HG03342 (cell line): Measurements from ENCODE around the gene PIK3R5.
"Not testable (repeated sequence)": the region's sequence is repeated elsewhere in the genome, so short reads cannot be mapped to it uniquely, and the experiment has no call there.

Source experiments
- ATAC-seq: cut with Tn5 transposase; IDR thresholded peaks from one replicate; pipeline ENCODE4 v1.9.1; 2021; ENCODE audit warnings: mild to moderate bottlenecking, moderate library complexity; ENCODE audit not compliant: unreplicated experiment

PIK3R5 gene

DNA sequence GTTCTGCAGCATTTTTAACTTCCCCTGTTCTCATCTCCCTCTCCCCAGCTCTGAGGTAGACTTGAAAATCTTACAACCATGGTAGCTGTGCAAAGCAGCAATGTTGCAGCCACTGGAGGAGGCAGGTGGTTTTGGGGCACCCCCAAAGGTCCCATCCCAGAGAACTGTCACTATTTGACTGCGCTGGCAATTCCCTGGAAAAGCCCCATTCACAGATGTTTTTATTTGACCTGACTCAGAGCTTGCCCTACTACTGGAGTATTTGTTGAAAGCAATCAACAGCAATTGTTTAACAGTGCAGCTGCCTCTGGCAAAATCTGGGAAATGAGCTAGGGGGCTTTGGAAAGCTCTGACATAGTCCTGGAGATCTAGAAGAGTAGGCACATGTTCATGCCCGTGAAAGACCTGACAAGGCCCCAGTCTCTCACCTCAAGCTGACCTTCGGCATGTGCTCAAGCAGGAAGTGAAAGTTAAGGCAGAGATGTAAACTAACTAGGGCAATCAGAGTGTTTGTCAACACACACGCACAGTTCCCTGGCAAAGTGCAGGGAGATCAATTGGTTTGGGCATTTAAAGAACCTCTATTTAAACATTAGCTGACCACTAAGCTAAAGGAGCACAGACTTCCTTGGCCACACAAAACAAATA lies 19.7 kb upstream of the PIK3R5 start:
- ATAC-seq: peak; percentile 49

- not testable (repeated sequence) for ATAC-seq
These were observed 18.7 kb upstream of the PIK3R5 start for GRCh38 chr17:8984225-8984624.

GRCh38 chr17:8981443-8981842 lies 15.9 kb upstream of the PIK3R5 start:
- ATAC-seq: no peak

DNA sequence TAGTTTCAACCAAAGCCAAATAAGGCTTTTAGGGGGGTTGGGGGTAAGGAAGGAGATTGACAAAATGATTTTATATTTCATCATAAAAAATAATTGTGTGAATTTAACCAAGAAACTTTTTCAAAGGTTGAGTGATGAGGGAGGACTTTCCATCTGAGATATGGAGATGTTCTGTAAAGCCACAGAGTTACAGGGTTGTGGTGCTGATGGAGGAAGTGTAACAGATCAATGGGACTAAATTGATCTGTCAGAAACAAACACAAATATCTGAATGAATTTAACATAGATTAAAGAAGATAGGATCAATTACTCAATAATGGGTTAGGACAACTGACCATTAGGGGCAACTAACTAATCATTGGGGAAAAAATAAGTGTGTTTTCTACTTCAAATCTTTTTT lies 14.2 kb upstream of the PIK3R5 start:
- ATAC-seq: no peak

GRCh38 chr17:8976638-8977037 lies 11.1 kb upstream of the PIK3R5 start:
- no peak for ATAC-seq

GRCh38 chr17:8975091-8975725 lies 9.7 kb upstream of the PIK3R5 start:
- ATAC-seq: no peak

- ATAC-seq: no peak
These were observed 4.4 kb upstream of the PIK3R5 start for GRCh38 chr17:8969901-8970300.

DNA sequence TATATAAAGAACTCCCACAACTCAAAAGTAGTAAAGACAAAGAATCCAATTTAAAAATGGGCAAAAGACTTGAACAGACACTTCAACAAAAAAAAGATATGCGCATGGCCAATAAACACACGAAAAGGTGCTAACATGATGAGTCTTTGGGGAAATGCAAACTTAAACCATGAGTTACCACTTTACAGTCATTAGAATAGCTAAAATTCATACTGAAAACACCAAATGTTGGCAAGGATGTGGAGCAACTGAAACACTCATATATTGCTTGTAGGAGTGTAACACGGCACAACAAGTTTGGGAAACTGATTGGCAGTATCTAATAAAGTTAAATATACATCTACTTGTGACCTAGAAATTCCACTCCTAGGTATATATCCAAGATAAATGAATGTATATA lies 3.0 kb upstream of the PIK3R5 start:
- ATAC-seq: no peak

GRCh38 chr17:8967861-8968260 lies 2.4 kb upstream of the PIK3R5 start:
- no peak for ATAC-seq

DNA sequence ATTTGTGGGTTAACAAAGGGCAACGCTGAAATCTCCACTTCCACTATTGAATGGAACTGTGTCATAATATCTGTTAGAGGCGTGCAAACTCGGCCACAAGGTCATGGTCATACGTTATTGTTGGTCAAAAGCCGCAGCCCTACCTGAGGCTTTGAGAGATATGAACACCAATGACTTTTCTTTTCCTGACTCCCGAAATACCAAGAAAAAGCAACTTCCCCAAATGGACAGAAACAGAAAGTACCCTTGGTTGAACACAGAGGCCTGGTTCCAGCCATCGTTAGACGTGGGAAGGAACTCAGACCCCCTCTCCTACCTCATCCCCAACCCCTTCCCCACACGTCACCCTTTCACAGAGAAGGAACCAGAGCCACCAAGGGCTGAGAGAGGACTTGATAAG lies 1.4 kb upstream of the PIK3R5 start:
- no peak for ATAC-seq

DNA sequence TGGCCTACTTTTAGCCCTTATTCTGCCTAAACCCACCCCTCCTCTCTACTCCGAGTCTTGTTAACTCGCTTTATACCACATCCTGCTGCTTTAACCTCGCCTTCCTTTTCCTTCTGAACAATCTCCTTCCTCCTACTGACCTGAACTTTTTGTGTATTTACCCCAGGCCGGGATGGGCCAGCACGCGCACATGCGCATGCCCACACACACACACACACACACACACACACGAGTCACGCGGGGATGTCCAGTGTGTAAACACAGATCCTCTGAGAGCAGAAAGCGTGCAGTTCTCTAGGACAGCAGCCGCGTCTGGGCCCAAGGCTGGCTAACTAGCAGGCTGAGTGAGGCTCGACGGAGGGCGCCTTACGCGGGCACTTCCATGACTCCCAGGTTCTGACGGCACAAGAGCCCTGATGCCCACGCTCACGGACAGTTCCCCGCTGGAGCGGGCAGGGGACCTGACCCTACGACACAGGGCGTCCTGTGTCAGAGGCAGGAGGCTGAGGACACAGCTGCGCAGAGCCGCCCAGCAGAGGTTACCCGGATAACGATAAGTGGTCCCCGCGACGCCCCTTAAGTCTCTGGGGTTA lies 610 bp downstream of the PIK3R5 start:
- ATAC-seq: no peak

GRCh38 chr17:8963647-8964258 lies 1.8 kb downstream of the PIK3R5 start:
- no peak for ATAC-seq

DNA sequence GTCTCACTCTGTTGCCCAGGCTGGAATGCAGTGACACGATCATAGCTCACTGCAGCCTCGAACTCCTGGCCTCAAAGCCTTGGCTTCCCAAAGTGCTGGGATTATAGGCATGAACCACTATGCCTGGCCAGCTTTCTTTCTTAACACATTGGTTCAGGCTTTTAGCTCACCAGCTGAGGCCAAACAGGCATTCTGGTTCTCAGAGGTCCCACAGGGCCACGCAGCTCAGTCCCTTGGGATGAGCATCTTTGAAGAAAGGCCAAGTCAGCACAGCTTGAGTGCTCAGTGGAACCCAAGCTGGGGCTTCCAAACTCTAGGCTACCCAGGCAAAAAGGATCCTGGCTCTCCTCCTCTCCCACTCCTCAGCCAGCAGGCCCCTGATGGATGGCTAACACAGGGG lies 2.5 kb downstream of the PIK3R5 start:
- ATAC-seq: no peak

- ATAC-seq: no peak
These were observed 3.7 kb downstream of the PIK3R5 start for GRCh38 chr17:8961829-8962228.

- no peak for ATAC-seq
These were observed 5.0 kb downstream of the PIK3R5 start for GRCh38 chr17:8960325-8961140.

- no peak for ATAC-seq
These were observed 6.1 kb downstream of the PIK3R5 start for GRCh38 chr17:8959312-8959918.

- no peak for ATAC-seq
These were observed 7.8 kb downstream of the PIK3R5 start for GRCh38 chr17:8957721-8958120.

GRCh38 chr17:8956465-8956902 lies 9.0 kb downstream of the PIK3R5 start:
- ATAC-seq: no peak

DNA sequence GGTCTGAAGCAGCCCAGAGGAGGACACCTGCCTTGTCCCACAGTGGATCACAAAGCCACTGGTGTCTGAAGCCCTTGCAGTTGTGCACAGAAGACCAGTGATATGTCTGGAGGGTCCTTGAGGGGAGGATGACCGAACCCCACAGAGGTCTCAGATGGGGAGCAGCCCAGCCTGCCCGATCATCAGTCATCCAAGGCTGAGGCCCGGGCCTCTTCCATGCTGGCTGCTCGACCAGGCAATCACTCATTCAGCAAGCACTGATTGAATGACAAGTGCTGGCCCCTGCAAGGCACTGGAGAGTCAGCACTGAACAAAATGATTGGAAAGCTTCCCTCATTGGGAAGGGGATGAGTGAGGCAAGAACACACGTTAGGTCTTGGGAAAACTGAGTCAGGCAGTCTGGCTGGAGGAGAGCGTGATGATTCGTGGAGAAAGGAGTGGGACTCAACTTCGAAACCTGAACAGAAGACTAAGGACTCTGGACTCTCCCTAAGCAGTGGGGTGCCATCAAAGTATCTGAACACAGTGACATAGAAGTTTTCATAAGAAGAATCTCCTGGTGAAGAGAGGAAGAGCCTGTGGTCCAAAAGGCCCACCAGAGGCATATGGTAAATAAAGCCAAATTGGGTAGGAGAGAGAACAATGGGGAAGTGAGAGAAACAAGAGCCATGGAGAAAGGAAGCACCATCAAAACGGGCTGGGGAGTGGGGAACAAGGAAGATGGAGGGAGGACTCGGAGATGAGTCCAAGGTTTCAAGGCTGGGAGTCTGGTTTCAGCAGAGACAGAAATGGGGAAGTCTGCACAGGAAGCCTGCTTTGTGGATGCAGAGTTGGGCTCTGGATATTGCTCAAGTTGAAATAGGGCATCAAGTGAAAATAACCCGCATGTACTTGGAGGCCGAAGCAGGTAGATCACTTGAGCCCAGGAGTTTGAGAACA lies 10.2 kb downstream of the PIK3R5 start:
- no peak for ATAC-seq

- ATAC-seq: peak; percentile 54
These were observed 11.2 kb downstream of the PIK3R5 start for GRCh38 chr17:8954339-8954738.
